Natural killer cell (primary cell): ENCODE results near the gene CEACAM16. TPM values are rescaled to one million over a fixed set of nuclear protein-coding genes. Genes with fewer than 3 reads are reported as not detected.
A peak's percentile ranks its signal among the peaks of the same experiment; 100 is the strongest.

Experiments
- ATAC-seq, 3 donors: fragments of 150-1000 bp in 2 of 3; fragments of 200-7000 bp in 1 of 3; cut with Tn5 transposase; 1 replicate in 1 of 3; 2 replicates in 2 of 3; pipeline ENCODE4 v1.10.0; 2021; ENCODE audit warnings: mild to moderate bottlenecking in 2 of 3, moderate library complexity in 2 of 3
- DNase-seq, 2 donors: peaks; one replicate each; pipeline versions ENCODE4 v3.0.0 to v3.0.0-alpha.2; 2013 to 2021; ENCODE audit warnings: mixed read lengths in 1 of 2
- H3K27ac ChIP-seq: one replicate; pipeline ENCODE4 v1.5.1; 2013; ENCODE audit warnings: mild to moderate bottlenecking, low read length
- H3K27me3 ChIP-seq: one replicate; pipeline ENCODE4 v1.6.1; 2013; ENCODE audit warnings: low read length; ENCODE audit not compliant: control insufficient read depth, insufficient read depth
- H3K36me3 ChIP-seq: one replicate; pipeline ENCODE4 v1.6.1; 2013; ENCODE audit warnings: low read length; ENCODE audit not compliant: control insufficient read depth, insufficient read depth
- H3K4me1 ChIP-seq: one replicate; pipeline ENCODE4 v1.6.1; 2013; ENCODE audit warnings: low read length; ENCODE audit not compliant: control insufficient read depth, insufficient read depth
- H3K4me3 ChIP-seq: one replicate; pipeline ENCODE4 v1.5.1; 2013; ENCODE audit warnings: low read length
- H3K9me3 ChIP-seq: one replicate; pipeline ENCODE4 v1.6.1; 2013; ENCODE audit warnings: low read length; ENCODE audit not compliant: control insufficient read depth, insufficient read depth
- H3K27ac Mint-ChIP-seq, 2 donors: one replicate each; pipeline ENCODE4 v1.8.0; 2022; ENCODE audit warnings: mild to moderate bottlenecking in 2 of 2, mixed read lengths in 2 of 2, moderate library complexity in 1 of 2
- H3K27me3 Mint-ChIP-seq, 2 donors: one replicate each; pipeline ENCODE4 v1.8.0; 2022; ENCODE audit warnings: low read depth in 2 of 2, mixed read lengths in 2 of 2
- H3K36me3 Mint-ChIP-seq: one replicate; pipeline ENCODE4 v1.8.0; 2022; ENCODE audit warnings: mixed read lengths
- H3K4me1 Mint-ChIP-seq, 2 donors: one replicate each; pipeline ENCODE4 v1.8.0; 2022; ENCODE audit warnings: mixed read lengths in 2 of 2
- H3K4me3 Mint-ChIP-seq: one replicate; pipeline ENCODE4 v1.8.0; 2022; ENCODE audit warnings: mild to moderate bottlenecking, moderate library complexity, mixed read lengths
- H3K9me3 Mint-ChIP-seq, 2 donors: one replicate each; pipeline ENCODE4 v1.8.0; 2022; ENCODE audit warnings: mixed read lengths in 2 of 2
- WGBS: methylation state at CpG from one replicate; pipeline ENCODE4 v1.1.7; 2013; ENCODE audit warnings: missing lambda C conversion rate; ENCODE audit not compliant: insufficient coverage; 5-methylcytosine and 5-hydroxymethylcytosine counted together
- intact Hi-C: fragments of 100-400 bp; cut with micrococcal nuclease; formaldehyde crosslinking; loops from one replicate; pipeline ENCODE4 v1.14.2; 2022
- total RNA-seq, 4 donors: library from RNA; stranded (reverse); fragments of 120-200 nt in 1 of 4; gene quantifications; one replicate each; pipeline versions ENCODE4 v1.2.3 to v1.2.4, GENCODE V29; 2013 to 2022
- TF ChIP-seq, protein P1 (sequence below): fragments of 200-600 bp; IDR thresholded peaks from one replicate; pipeline ENCODE4 v1.8.0; 2022; ENCODE audit warnings: antibody characterized with exemption

Gene CEACAM16
- total RNA-seq, 3 donors from 2014 or later (not counting 1 experiment from before 2014, with no cell fraction given): not detected

GRCh38 chr19:44753626-44753931 is 54.6 kb downstream of the CEACAM16 start:
- peak overlapping the region; percentile 89 for H3K4me3 Mint-ChIP-seq
- no peaks in the 10 kb centered on the region for H3K9me3 ChIP-seq
- 0% methylated on average over 7 of the region's 11 CpGs for WGBS
- TF ChIP-seq, protein P1, sequence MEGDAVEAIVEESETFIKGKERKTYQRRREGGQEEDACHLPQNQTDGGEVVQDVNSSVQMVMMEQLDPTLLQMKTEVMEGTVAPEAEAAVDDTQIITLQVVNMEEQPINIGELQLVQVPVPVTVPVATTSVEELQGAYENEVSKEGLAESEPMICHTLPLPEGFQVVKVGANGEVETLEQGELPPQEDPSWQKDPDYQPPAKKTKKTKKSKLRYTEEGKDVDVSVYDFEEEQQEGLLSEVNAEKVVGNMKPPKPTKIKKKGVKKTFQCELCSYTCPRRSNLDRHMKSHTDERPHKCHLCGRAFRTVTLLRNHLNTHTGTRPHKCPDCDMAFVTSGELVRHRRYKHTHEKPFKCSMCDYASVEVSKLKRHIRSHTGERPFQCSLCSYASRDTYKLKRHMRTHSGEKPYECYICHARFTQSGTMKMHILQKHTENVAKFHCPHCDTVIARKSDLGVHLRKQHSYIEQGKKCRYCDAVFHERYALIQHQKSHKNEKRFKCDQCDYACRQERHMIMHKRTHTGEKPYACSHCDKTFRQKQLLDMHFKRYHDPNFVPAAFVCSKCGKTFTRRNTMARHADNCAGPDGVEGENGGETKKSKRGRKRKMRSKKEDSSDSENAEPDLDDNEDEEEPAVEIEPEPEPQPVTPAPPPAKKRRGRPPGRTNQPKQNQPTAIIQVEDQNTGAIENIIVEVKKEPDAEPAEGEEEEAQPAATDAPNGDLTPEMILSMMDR: no peak
- DNase-seq: no peak
- H3K36me3 Mint-ChIP-seq: no peaks in the 10 kb centered on the region
- peak overlapping the region; percentile 91 to 93 for H3K27ac Mint-ChIP-seq
- H3K27ac ChIP-seq: peak overlapping the region; percentile 99
- intact Hi-C loops: loop anchor here (1.0 to 2.0 kb wide), 2 partner anchors 8 to 17 kb away; no protein-coding TSS in a partner anchor
- peaks cover 29% of the 10 kb centered on the region for H3K36me3 ChIP-seq
- H3K4me1 Mint-ChIP-seq: peaks cover 39 to 58% of the 10 kb centered on the region in 2 donors
- no peaks in the 10 kb centered on the region for H3K9me3 Mint-ChIP-seq
- no peaks in the 10 kb centered on the region for H3K27me3 Mint-ChIP-seq
- no peaks in the 10 kb centered on the region for H3K27me3 ChIP-seq
- H3K4me3 ChIP-seq: peak overlapping the region; percentile 75
- peaks cover 73% of the 10 kb centered on the region for H3K4me1 ChIP-seq
- no peak for ATAC-seq

DNA sequence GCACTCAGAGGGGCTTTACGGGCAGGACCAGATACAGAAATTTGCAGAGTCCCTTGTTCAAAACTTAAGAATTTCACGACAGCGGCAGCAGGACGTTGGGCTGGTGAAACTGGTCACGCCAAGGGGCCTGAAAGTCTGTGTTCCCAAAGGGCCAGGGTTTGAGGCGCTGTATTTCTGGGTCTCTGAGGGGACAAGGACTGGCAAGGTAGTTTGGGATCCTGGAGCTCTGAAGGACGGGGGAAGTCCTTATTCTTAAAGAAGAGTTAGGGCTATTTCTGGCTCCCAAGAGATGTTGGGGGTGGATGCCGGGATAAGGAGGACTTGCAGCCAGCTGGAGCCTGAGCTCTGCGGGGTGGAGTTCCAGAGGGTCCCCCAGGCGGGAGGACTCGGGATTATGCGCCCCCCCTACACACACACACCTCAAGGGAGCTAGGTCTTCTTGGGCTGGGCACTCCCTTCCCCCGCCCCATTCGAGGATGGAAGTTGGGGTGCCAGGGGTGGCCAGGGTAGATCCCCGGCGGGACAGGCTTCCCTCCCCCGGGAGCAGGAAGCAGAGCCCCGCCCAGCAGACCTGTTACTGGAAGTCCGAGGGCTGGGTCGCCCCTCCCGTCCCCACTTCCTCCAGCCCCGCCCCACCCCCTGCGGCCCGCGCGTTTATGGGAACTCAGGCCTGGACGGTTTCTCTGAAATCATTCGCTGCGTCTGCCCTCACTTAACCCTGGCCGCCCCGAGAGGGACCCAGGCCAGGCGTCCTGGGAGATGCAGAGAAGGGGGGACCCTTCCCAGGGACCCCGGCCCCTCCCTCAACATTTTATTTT is 55.2 kb downstream of the CEACAM16 start:
- H3K4me1 ChIP-seq: peaks cover 70% of the 10 kb centered on the region
- peak overlapping the region; percentile 91 to 93 for H3K27ac Mint-ChIP-seq
- under 1% methylated on average over 33 of the region's 33 CpGs for WGBS
- no peaks in the 10 kb centered on the region for H3K27me3 ChIP-seq
- H3K4me3 ChIP-seq: peak overlapping the region; percentile 75
- peaks cover 31% of the 10 kb centered on the region for H3K36me3 ChIP-seq
- H3K36me3 Mint-ChIP-seq: no peaks in the 10 kb centered on the region
- intact Hi-C loops: loop anchor here (1.0 to 2.0 kb wide), 2 partner anchors 7 to 17 kb away; no protein-coding TSS in a partner anchor
- H3K9me3 Mint-ChIP-seq: no peaks in the 10 kb centered on the region
- DNase-seq: peak; percentile 42 to 68
- H3K4me1 Mint-ChIP-seq: peaks cover 38 to 56% of the 10 kb centered on the region in 2 donors
- TF ChIP-seq, protein P1: no peak
- H3K4me3 Mint-ChIP-seq: peak overlapping the region; percentile 89
- peak; percentile 1 to 35 (median 7) for ATAC-seq
- H3K27me3 Mint-ChIP-seq: no peaks in the 10 kb centered on the region
- peak overlapping the region; percentile 99 for H3K27ac ChIP-seq
- no peaks in the 10 kb centered on the region for H3K9me3 ChIP-seq

GRCh38 chr19:44754750-44755080 is 55.8 kb downstream of the CEACAM16 start:
- ATAC-seq (no peak), DNase-seq (no peak)
- Mint-ChIP-seq H3K4me1 (peaks cover 33 to 53% of the 10 kb centered on the region in 2 donors), H3K36me3 (no peaks in the 10 kb centered on the region), H3K9me3 (no peaks in the 10 kb centered on the region), H3K4me3 (peak overlapping the region; percentile 89), H3K27me3 (no peaks in the 10 kb centered on the region), H3K27ac (peak overlapping the region; percentile 91 to 93)
- H3K4me3 ChIP-seq: peak overlapping the region; percentile 75
- peak overlapping the region; percentile 99 for H3K27ac ChIP-seq
- H3K36me3 ChIP-seq: peaks cover 36% of the 10 kb centered on the region
- no peaks in the 10 kb centered on the region for H3K27me3 ChIP-seq
- intact Hi-C loops: no loop called here
- 21% methylated on average over 10 of the region's 11 CpGs for whole genome bisulfite sequencing
- TF ChIP-seq, protein P1: no peak
- H3K9me3 ChIP-seq: no peaks in the 10 kb centered on the region
- H3K4me1 ChIP-seq: peaks cover 70% of the 10 kb centered on the region
